HL-60 (cell line): ENCODE measurements around the gene TXNIP.

Experiments used
- CTCF ChIP-seq: IDR thresholded peaks from one replicate; pipeline ENCODE4 v1.5.1; 2011; ENCODE audit warnings: low read length, control low read depth, inconsistent platforms; ENCODE audit not compliant: insufficient read depth
- GABPA ChIP-seq: IDR thresholded peaks from 2 replicates; pipeline ENCODE4 v1.6.1; 2012; ENCODE audit warnings: low read depth
- POLR2AphosphoS5 ChIP-seq: IDR thresholded peaks from 2 replicates; pipeline ENCODE4 v1.6.1; 2012; ENCODE audit warnings: low read depth
- REST ChIP-seq: IDR thresholded peaks from 2 replicates; pipeline ENCODE4 v1.6.1; 2012; ENCODE audit warnings: low read depth; ENCODE audit not compliant: insufficient replicate concordance

- no peak for TF ChIP-seq CTCF
- TF ChIP-seq POLR2AphosphoS5 = no peak
- TF ChIP-seq REST = no peak
- no peak for TF ChIP-seq GABPA
Observed at GRCh38 chr1:145997718-145998023, 1.3 kb upstream of the TXNIP start.
